HG03159 (cell line): ENCODE results near the gene RCOR1.
"Not testable (repeated sequence)": the region's sequence is repeated elsewhere in the genome, so short reads cannot be mapped to it uniquely, and the experiment has no call there.

Source experiments
- ATAC-seq: cut with Tn5 transposase; IDR thresholded peaks from one replicate; pipeline ENCODE4 v1.9.1; 2021; ENCODE audit warnings: mild to moderate bottlenecking, moderate library complexity; ENCODE audit not compliant: unreplicated experiment

RCOR1 gene

GRCh38 chr14:102738373-102739189 is 146.1 kb downstream of the RCOR1 start:
- ATAC-seq = no peak

GRCh38 chr14:102739190-102739469 is 146.7 kb downstream of the RCOR1 start:
- ATAC-seq = no peak

GRCh38 chr14:102746634-102747438 is 154.4 kb downstream of the RCOR1 start:
- ATAC-seq = no peak

GRCh38 chr14:102748806-102749205 is 156.4 kb downstream of the RCOR1 start:
- ATAC-seq = no peak

GRCh38 chr14:102749393-102750305 is 157.2 kb downstream of the RCOR1 start:
- no peak for ATAC-seq

- no peak for ATAC-seq
Observed at GRCh38 chr14:102750376-102750775, 157.9 kb downstream of the RCOR1 start.

GRCh38 chr14:102751088-102751487 is 158.6 kb downstream of the RCOR1 start:
- no peak for ATAC-seq

GRCh38 chr14:102752239-102752847 is 159.9 kb downstream of the RCOR1 start:
- ATAC-seq = no peak

GRCh38 chr14:102754370-102755262 is 162.2 kb downstream of the RCOR1 start:
- no peak for ATAC-seq

- ATAC-seq = no peak
Observed at GRCh38 chr14:102757646-102758045, 165.2 kb downstream of the RCOR1 start.

- ATAC-seq = no peak
Observed at GRCh38 chr14:102758087-102758486, 165.6 kb downstream of the RCOR1 start.

- no peak for ATAC-seq
Observed at GRCh38 chr14:102759456-102760187, 167.2 kb downstream of the RCOR1 start.

- ATAC-seq = no peak
Observed at GRCh38 chr14:102760496-102761193, 168.2 kb downstream of the RCOR1 start.

GRCh38 chr14:102761206-102761605 is 168.8 kb downstream of the RCOR1 start:
- no peak for ATAC-seq

- peak; percentile 63 for ATAC-seq
Observed at GRCh38 chr14:102764220-102764671, 171.8 kb downstream of the RCOR1 start.

GRCh38 chr14:102765770-102766169 is 173.3 kb downstream of the RCOR1 start:
- not testable (repeated sequence) for ATAC-seq

GRCh38 chr14:102768223-102769048 is 176.0 kb downstream of the RCOR1 start:
- ATAC-seq = peak; percentile 66

- ATAC-seq = no peak
Observed at GRCh38 chr14:102769049-102769327, 176.5 kb downstream of the RCOR1 start.
